IPS DF 4.7 (cell line): Measurements from ENCODE around the gene HSPB7.
"Not testable (repeated sequence)": the region's sequence is repeated elsewhere in the genome, so short reads cannot be mapped to it uniquely, and the experiment has no call there.

Experiments
- DNase-seq: peaks from one replicate; pipeline ENCODE4 v3.0.0-alpha.2; 2013; ENCODE audit warnings: low spot score; ENCODE audit errors: extremely low read depth

The HSPB7 gene

DNA sequence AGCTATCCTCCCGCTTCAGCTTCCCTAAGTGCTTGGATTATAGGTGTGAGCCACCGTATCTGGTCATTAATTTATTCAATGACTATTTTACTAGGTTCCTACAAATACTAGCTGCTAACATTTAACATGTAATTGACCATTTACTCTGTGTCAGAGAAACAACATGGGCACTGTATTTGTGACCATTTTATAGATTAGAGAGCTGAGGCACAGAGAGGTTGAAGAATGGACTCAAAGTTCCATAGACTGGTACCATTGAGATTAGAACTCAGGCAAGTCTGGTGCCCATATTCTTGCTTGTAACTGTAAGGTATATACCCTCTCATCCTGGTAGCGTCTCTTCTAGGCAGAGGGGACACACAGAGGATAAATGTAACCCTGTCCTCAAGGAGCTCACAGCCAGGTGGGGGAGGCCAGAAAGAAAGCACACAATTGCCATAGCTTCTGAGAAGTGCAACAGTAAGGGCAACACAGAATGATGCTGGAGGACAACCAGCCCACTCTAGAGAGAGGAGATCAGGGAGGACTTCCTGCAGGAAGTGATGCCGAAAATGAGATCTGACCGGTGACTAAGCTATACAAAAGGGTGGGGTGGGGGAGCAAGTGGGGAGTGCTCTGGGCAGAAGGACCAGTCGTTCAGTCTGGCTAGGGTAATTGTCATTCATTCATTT, 10.0 kb downstream of the HSPB7 start:
- DNase-seq = no peak

DNA sequence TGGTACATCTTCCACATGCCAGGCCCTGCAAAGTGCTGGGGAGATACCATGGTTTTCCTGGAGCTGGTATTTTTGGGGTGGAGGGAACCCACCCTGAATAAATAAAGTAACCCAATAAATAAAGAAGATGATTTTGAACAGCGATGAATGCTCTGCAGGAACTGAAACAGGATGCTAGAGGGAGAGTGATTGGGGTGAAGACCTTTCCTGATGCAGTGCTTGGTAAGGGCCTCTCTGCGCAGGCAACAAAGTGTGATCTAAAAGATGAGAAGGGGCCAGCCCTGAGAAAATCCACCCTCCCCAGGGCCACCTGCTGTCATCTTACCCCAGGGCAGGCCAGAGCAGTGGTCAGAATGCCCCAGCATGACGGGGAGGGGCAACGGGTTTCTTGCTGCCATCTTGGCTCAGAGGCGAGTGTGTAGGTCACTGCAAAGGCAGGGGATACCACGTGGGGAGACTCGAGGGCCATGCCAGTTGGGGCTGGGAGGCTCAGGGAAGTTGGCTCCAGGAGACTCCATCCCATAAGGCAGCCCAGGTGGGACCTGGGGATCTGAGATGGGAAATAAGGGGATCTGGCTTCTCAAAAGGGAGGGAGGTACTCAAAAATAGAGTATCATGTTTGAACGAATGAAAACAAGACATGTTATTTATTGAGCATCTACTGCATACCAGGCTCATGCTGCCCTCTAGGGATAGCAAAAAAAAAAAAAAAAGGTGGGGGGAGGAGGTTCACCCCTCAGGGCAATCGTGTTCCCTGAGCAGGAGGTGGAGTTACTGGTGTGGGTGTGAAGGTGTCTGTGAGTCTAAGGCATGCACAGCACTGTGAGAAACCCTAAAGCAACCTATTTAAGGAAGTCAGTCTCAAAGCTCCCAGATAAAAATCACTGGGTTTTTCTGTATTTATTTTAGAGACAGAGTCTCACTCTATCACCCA, 11.0 kb downstream of the HSPB7 start:
- no peak for DNase-seq

- no peak for DNase-seq
Observed at GRCh38 chr1:16006010-16006409, 11.8 kb downstream of the HSPB7 start.

- no peak for DNase-seq
Observed at GRCh38 chr1:16005597-16005996, 12.2 kb downstream of the HSPB7 start.

- DNase-seq = not testable (repeated sequence)
Observed at GRCh38 chr1:16001274-16001673, 16.6 kb downstream of the HSPB7 start.

- DNase-seq = no peak
Observed at GRCh38 chr1:15998929-15999328, 18.9 kb downstream of the HSPB7 start.

DNA sequence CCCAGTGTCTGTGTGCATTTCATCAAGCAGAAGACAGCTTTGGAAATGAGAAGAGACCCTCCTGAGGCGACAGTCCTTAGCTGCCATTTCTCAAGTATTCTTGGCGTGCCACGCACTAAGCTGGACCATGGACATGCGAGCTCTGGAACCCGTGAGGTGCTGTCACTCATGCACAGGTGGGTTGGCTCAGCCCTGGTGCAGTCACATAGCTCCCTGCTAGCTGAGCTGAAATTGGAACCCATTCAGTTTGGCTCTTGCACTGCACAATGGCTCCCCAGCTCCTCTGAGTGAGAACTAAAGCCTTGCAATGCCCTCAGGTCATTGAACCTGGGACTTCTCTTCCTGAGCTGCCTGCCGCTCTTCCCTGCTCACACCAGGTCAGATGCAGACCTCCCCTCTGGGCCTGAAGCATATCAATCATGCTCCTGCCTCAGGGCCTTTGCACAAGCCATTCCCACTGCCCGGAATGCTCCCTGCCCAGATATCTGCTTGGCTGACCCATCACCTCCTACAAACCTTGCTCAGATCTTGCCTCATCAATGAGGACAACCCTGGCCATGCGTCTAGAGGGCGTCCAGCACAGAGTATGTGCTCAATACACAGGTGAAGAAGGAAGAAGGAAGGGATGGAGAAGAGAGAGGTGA, 20.1 kb downstream of the HSPB7 start:
- no peak for DNase-seq

GRCh38 chr1:15997076-15997585, 20.7 kb downstream of the HSPB7 start:
- DNase-seq = no peak

- no peak for DNase-seq
Observed at GRCh38 chr1:15994590-15995351, 23.1 kb downstream of the HSPB7 start.

- no peak for DNase-seq
Observed at GRCh38 chr1:15994081-15994480, 23.8 kb downstream of the HSPB7 start.

DNA sequence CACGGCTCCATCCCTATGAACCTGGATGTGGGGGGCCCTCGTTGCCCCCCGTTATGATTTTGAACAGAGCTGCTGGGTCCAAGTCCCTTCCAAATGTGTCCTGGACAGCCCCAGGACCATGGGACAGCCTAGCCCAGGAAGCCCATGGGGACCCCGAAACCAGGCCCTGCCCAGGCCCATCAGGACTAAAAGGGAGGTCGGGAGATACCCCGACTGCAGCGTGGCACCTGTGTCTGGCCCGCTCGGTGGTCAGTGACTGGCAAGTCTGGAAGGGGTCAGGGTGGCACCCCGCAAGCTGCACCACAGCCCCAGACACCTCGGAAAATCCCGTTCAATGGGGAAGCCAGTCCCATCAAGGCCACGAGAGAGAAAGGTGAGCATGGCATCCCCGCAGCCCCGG, 24.2 kb downstream of the HSPB7 start:
- no peak for DNase-seq

GRCh38 chr1:15992582-15993500, 25.0 kb downstream of the HSPB7 start:
- DNase-seq = no peak

GRCh38 chr1:15992187-15992553, 25.7 kb downstream of the HSPB7 start:
- no peak for DNase-seq

GRCh38 chr1:15991427-15992186, 26.2 kb downstream of the HSPB7 start:
- DNase-seq = no peak

DNA sequence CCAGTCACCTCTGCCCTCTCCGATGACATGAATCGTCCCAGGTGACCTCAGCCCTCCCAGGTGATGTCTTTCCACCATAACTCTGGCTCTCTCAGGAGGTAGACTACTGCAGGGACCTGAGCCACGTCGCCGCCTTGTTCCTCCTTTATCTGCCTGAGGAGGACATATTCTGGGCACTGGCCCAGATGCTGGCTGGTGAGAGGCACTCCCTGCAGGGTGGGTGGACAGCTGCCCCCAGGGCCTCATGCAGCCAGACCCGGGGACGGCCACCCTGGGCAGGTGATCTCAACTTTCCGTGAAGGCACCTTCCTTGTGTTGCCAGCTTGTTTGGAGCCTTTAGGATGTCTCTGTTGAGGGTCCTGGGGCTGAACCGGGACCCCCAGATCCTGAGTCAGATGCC, 28.1 kb downstream of the HSPB7 start:
- DNase-seq = no peak

- DNase-seq = no peak
Observed at GRCh38 chr1:15988856-15989736, 28.7 kb downstream of the HSPB7 start.

DNA sequence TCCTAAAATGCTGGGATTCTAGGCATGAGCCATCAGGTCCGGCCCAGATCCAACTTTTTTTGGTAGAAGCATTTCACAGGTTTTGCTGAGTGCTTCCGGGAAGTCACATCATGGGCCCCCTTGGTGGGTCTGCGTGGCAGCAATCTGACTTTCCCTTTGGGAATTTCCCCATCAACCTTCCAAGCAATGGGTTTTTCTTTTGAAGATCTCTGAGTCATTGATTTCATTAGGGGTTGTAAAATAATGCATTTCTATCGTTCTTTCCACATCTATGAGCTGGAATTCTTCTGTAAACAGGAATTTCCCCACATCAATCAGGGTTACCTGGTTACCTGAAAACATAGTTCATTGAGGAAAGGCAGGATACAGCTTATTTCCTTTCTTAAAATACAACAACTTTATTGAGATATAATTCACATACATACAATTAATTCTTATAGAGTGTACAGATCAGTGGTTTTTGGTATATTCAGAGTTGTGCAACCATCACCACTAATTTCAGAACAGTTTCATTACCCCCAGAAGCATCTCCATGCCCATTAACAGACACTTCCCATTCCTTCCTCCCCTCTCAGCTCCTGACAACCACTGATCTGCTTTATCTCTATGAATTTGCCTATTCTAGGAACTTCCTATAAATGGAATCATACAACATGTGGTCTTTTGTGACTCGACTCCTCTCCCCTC, 32.1 kb downstream of the HSPB7 start:
- no peak for DNase-seq

GRCh38 chr1:15983275-15983674, 34.6 kb downstream of the HSPB7 start:
- no peak for DNase-seq
